SK-N-MC (cell line): Measurements from ENCODE around the gene CNOT1.

Experiments
- EZH2 ChIP-seq: fragments of 200-600 bp; sonication (generic); IDR thresholded peaks from one replicate; pipeline ENCODE4 v1.6.1; 2017; ENCODE audit warnings: antibody characterized with exemption
- FOXP2 ChIP-seq: optimal IDR thresholded peaks from 2 replicates; pipeline ENCODE3; 2011; ENCODE audit warnings: mild to moderate bottlenecking, moderate library complexity; ENCODE audit not compliant: insufficient read depth; ENCODE audit errors: extremely low read length, control extremely low read depth
- POLR2AphosphoS5 ChIP-seq: IDR thresholded peaks from 2 replicates; pipeline ENCODE4 v1.6.1; 2012; ENCODE audit warnings: mild to moderate bottlenecking, low read depth, low read length, borderline replicate concordance

GRCh38 chr16:58503863-58504688 is 125.5 kb downstream of the CNOT1 start:
- no peak for TF ChIP-seq POLR2AphosphoS5
- TF ChIP-seq EZH2 = no peak
- TF ChIP-seq FOXP2 = no peak
